ENCODE data around the gene EVL.

GRCh38 chr14:100060760-100061159 lies 4.5 kb upstream of the EVL start:
- TF ChIP-seq, protein P1, sequence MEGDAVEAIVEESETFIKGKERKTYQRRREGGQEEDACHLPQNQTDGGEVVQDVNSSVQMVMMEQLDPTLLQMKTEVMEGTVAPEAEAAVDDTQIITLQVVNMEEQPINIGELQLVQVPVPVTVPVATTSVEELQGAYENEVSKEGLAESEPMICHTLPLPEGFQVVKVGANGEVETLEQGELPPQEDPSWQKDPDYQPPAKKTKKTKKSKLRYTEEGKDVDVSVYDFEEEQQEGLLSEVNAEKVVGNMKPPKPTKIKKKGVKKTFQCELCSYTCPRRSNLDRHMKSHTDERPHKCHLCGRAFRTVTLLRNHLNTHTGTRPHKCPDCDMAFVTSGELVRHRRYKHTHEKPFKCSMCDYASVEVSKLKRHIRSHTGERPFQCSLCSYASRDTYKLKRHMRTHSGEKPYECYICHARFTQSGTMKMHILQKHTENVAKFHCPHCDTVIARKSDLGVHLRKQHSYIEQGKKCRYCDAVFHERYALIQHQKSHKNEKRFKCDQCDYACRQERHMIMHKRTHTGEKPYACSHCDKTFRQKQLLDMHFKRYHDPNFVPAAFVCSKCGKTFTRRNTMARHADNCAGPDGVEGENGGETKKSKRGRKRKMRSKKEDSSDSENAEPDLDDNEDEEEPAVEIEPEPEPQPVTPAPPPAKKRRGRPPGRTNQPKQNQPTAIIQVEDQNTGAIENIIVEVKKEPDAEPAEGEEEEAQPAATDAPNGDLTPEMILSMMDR (IDR thresholded peaks at IDR 0.05; ENCODE audit: low read depth, low read length) = no peak
- TF ChIP-seq POLR2A (IDR thresholded peaks at IDR 0.05; ENCODE audit: extremely low read depth, insufficient read length) (no peak), MAX (IDR thresholded peaks at IDR 0.05; ENCODE audit: low read depth, low read length) (no peak)
